Activated CD4-positive, CD25-positive, alpha-beta regulatory T cell treated with anti-CD3 and anti-CD28 coated beads, Interleukin-2, amount 50 U/mL, for 16 hours (primary cell): Measurements from ENCODE around the gene MAZ.
"Not testable (repeated sequence)": the region's sequence is repeated elsewhere in the genome, so short reads cannot be mapped to it uniquely, and the experiment has no call there.

Experiments used
- DNase-seq: peaks from one replicate; pipeline ENCODE4 v3.0.0-alpha.2; 2020; ENCODE audit warnings: low read depth, low spot score

The MAZ gene

GRCh38 chr16:29784901-29785500 lies 21.3 kb upstream of the MAZ start:
- no peak for DNase-seq

DNA sequence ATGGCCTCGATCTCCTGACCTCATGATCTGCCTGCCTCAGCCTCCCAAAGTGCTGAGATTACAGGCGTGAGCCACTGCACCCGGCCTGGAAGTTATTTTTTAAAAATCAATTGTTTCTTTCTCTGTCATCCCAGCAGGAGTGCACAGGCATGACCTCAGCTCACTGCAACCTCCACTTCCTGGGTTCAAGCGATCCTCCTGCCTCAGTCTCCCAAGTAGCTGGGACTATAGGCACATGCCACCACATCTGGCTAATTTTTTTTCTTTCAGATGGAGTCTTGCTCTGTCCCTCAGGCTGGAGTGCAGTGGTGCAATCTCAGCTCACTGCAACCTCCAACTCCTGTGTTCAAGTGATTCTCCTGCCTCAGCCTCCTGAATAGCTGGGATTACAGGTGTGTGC lies 19.2 kb upstream of the MAZ start:
- DNase-seq: not testable (repeated sequence)

DNA sequence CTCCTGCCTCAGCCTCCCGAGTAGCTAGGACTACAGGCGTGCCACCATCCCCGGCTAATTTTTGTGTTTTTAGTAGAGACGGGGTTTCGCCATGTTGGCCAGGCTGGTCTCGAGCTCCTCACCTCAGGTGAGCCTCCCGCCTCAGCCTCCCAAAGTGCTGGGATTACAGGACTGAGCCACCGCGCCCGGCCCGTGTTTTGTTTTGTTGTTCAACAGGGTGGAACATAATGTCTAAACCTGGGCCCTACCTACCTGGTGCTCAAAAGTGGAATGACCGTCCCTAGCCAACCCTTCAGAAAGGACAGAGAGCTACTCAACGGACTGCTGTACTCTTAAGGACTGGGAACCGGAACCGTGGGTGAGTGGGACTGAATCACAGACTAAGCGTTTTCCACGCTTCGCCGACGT lies 16.6 kb upstream of the MAZ start:
- DNase-seq: no peak

DNA sequence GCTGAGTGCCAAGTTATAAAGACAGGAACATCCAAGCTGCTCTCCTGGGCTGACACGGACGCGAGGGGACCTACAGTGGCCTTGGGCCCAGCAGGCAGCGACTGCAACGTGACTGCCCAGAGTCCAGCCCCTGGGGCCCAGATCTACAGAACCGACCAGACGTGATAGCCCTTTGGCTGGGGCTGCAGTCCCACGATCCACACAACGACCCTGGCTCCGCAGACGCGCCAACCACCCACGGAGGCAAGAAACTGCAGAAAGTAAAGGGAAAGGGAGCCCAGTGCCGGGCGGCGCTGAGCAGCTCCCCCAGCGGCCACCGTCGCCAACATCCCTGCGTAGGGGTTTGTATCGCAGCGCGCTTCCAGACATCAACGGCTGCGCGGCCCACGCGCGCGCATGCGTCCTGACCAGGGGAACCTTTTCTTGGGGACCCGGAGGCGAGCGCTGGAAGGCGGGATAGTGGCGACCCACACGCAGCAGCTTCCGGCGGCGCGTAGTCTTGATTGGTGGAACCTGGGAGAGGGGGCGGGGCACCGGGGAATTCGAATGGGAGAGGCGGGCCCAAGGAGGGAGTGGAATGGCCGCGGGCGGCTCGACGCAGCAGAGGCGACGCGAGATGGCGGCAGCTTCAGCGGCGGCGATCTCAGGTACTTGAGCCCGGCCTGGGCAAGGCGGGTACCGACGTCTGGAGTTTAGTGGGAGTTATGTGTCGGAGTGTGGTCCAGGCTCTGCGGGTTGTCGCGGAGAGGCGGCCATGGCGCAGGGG lies 16.0 kb upstream of the MAZ start, which contains the start of gene KIF22:
Gene KIF22, plus strand, starts transcription at position 569 of the 766 bp plus-strand sequence. Its CDS starts 9 bp downstream, at position 578.
- DNase-seq: peak; percentile 100

DNA sequence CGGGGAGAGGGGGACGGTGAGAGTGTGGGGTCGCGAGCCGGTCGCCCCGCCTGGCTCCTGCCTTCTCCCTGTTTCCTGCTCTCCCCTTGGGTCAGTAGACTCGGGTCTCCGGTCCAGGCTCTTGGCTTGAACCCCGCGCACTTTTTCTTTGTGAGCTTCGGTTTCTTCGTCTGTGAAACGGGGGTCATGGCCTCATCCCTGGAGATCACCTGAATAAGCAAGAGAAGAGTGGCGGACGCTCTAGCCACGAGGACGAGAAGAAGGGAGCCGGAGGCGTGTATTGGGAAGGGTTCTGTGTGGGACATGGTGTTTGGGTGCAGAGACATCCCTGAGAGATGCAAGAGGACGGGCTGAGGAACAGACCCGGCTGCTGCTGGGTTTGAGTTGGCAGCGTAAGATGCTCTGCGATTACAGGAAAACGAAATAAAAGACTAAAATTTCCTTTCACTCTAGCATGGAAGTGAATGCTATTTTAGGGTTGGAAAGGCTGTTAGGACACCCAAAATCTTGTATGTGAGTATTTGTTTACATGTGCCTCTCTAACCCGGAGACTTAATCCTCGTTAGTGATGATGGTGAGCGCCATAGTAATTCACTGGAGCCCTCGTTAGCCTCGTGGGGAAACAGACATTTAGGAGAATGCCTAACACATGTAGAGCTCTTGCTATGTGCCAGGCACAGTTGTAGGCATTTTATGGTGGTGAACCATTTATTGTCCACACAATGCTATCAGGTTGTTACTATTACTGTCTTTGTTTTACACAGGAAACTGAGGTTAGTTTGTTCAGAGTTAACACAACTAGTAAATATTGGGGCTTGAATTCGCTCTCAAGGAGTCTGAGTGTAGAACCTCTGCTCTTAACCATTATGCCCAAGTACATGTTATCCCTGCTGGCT lies 15.1 kb upstream of the MAZ start:
- DNase-seq: no peak

GRCh38 chr16:29791845-29792807 lies 14.2 kb upstream of the MAZ start:
- no peak for DNase-seq

- not testable (repeated sequence) for DNase-seq
These were observed 13.2 kb upstream of the MAZ start for GRCh38 chr16:29793153-29793552.

DNA sequence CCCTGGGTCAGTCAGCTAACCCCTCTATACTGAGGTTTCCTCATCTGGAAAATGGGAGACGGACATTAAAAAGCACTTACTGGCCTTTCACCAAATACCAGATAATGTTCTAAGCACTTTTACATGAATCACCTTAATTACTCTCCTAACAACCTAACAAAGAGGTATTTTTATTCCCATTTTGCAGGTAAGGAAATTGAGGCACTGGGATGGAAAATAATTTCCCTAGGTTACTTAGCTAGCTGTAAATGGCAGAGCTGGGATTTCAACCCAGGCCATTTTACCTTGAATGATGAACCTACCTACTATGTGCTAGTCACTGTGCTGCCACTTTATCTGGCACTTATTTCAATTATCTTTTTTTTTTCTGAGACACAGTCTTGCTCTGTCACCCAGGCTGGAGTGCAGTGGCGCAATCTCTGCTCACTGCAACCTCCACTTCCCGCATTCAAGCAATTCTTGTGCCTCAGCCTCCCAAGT lies 12.1 kb upstream of the MAZ start:
- no peak for DNase-seq

- DNase-seq: no peak
These were observed 3.9 kb upstream of the MAZ start for GRCh38 chr16:29802416-29802935.

DNA sequence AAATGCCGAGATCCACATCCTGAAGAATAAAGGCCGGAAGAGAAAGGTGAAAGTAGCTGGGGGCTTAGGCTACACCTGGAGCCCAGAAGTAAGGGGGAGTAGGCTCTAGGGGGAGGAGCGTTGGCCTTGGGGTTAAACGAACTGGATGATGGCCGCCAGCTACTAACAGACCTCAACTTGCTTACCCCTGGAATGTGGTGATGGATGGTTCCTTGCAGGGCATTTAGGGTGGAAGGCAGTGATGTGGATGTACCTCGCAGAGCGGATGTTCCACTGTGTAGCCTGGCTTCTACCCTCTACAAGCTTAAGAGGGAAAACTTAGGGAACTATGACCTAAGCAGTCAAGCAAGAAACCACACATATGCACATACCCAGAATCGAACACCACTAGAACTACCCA lies 2.3 kb upstream of the MAZ start:
- DNase-seq: no peak

GRCh38 chr16:29804455-29805231 lies 1.7 kb upstream of the MAZ start:
- peak; percentile 11 for DNase-seq

GRCh38 chr16:29805232-29806098 lies 864 bp upstream of the MAZ start:
- DNase-seq: peak; percentile 96

GRCh38 chr16:29806641-29807425 lies 504 bp downstream of the MAZ start:
- DNase-seq: no peak

- peak; percentile 69 for DNase-seq
These were observed 1.3 kb downstream of the MAZ start for GRCh38 chr16:29807426-29808218.

DNA sequence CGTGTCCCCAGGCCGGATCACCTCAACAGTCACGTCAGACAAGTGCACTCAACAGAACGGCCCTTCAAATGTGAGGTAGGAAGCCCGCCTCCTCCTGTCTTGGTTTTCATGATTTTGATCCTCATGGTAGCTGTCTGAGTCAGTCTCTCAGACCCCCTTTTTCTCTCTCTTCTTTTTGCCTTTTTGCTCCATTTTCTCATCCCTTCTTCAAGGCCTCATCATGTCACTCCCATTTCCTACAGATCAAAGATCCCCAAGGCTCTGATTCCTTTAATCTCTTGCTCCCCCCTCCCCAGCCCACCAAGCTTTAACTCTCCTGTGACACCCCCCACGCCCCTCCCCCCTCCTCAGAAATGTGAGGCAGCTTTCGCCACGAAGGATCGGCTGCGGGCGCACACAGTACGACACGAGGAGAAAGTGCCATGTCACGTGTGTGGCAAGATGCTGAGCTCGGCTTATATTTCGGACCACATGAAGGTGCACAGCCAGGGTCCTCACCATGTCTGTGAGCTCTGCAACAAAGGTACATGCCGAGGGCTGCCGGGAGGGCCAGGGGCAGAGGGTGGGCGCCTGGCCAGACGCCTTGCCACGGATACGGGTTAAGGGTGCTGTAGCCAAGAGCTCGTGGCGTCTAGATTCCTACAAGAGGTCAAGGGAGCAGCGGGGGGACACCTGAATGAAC lies 2.0 kb downstream of the MAZ start:
- no peak for DNase-seq

GRCh38 chr16:29809031-29809747 lies 2.9 kb downstream of the MAZ start:
- DNase-seq: no peak
